Measurements from ENCODE around the gene TIA1. TPM values are rescaled to one million over a fixed set of nuclear protein-coding genes. Genes with fewer than 3 reads are reported as not detected.
A peak's percentile ranks its signal among the peaks of the same experiment; 100 is the strongest.

TIA1 gene
- total RNA-seq, 4 donors from 2014 or later: 38.1 to 170 (median 53.9) TPM

DNA sequence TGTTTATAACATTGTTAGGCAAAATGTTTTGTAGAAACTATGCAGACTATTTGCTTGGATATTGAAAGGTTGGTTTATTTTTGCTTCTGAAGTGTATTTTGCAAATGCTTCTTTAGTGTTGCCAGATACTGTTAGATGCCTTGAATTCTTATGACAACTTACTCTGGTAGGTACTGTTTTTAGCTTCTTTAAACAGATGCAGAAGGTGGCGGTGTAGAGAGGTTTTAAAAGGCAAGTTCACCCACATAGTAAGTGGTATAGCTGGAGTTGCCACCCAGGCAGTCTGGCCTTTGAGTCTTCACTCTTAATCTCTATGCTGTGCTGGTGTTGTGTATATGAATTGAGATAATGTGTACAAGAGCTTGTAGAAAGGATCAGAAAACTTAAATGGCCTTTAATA is 13.1 kb upstream of the TIA1 start:
- TF ChIP-seq, protein P1, sequence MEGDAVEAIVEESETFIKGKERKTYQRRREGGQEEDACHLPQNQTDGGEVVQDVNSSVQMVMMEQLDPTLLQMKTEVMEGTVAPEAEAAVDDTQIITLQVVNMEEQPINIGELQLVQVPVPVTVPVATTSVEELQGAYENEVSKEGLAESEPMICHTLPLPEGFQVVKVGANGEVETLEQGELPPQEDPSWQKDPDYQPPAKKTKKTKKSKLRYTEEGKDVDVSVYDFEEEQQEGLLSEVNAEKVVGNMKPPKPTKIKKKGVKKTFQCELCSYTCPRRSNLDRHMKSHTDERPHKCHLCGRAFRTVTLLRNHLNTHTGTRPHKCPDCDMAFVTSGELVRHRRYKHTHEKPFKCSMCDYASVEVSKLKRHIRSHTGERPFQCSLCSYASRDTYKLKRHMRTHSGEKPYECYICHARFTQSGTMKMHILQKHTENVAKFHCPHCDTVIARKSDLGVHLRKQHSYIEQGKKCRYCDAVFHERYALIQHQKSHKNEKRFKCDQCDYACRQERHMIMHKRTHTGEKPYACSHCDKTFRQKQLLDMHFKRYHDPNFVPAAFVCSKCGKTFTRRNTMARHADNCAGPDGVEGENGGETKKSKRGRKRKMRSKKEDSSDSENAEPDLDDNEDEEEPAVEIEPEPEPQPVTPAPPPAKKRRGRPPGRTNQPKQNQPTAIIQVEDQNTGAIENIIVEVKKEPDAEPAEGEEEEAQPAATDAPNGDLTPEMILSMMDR (IDR thresholded peaks at IDR 0.05): no peak
- ATAC-seq (ENCODE audit: low FRiP score) (no peak), DNase-seq (ENCODE audit: low spot score) (no peak)

DNA sequence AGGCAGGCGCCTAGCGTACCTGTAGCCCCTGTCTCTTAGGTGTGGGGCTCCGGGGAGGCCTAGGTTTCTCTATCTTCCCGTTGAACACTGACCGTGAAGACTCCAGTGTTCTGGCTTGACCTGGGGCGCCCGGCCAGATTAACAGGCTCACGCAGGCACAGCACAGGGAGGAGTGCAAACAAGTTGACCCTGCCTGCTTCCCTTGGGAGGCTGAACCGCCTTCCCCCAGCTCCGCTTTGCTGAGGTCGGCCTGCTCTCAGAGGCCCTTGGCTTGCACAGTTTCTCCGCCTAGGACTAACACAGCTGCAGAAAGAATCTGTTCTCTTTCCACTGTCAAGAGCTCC is 10.1 kb upstream of the TIA1 start:
- TF ChIP-seq, protein P1 (IDR thresholded peaks at IDR 0.05): no peak
- DNase-seq (ENCODE audit: low spot score) (no peak), ATAC-seq (ENCODE audit: low FRiP score) (peak; percentile 43)

DNA sequence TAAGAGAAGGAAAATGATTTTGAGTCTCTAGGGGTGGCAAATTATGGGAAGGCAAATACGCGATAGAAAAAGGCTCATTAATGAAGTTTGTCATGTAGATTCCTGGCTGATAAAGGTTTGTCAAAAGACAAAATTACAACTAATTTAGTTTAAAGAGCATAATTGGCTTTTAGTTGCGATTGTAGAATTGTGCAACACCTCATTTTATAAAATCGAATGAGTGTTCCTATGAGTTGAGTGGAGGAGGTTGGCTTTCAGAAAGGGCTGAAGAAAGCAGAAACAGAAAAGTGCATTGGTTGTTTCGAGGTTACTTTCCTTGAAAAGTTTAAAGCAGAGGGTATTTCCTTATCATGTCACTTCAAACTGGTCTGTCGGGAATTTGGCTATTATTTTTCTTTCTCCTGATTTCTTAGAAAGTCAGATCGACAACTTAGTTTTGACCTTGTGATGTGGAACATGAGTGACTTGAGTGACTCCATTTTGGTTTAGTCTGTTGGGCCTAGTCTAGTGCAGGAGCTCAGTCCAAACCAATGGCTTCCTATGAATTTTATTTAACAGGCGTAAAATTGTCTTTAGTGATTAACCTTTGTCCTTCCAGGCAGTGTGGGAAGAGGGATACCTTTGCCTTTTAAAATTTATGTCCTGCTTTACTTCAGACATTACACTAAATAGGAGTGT is 7.3 kb upstream of the TIA1 start:
- ATAC-seq (ENCODE audit: low FRiP score) (no peak), DNase-seq (ENCODE audit: low spot score) (no peak)
- TF ChIP-seq, protein P1 (IDR thresholded peaks at IDR 0.05): no peak

DNA sequence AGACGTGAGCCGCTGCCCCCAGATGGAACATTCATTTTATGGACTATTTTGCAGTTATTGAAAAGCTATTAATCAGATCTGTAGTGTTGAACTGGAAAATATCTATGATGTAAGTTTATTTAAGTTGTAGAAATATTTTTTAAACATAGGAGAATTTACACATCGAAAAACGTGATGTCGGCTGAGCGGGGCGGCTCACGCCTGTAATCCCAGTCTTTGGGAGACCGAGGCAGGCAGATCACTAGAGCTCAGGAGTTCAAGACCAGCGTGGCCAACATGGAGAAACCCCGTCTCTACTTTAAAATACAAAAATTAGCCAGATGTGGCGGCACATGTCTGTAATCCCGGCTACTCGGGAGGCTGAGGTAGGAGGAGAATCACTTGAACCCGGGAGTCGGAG is 2.0 kb upstream of the TIA1 start:
- DNase-seq (ENCODE audit: low spot score): no peak
- no peak for ATAC-seq (ENCODE audit: low FRiP score)
- TF ChIP-seq, protein P1 (IDR thresholded peaks at IDR 0.05): no peak

DNA sequence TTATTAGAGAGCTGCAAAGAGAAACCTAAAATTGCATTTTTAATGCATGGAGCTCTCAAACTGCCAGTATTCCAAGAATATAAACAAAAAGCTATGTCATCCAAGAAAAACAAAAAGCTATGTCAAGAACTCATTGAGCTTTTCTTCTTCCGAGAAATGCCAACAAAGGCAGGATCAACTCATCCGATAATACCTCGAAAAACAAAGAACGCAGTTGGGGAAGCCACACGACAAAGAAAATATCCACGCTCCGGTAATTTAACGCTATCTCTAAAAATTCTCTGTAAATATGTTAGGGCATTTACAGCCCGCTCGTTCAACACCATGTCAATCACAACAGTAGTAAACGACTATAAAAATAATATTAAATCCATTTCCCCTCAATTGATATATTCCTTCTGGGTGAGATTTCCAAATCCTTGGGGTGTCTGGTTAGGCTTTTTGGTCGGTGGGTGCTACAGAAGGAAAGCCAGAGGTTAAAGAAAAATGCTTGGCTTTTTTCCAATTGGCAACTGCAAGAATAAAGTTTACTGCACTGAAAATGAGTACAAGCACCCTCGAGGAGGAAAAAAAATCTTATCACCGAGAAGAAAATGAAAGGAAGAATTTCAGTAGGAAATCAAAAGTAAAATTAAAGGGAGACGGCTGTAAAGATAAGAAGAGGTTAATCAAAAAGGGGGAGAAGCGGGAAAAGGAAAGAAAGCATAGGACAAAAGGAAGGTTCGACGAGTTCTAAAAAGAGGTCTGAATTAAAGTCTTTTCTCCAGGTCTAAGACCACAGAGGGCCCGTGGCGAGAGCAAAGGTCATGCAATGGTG is 856 bp downstream of the TIA1 start:
- DNase-seq (ENCODE audit: low spot score) (no peak), ATAC-seq (ENCODE audit: low FRiP score) (no peak)
- TF ChIP-seq, protein P1 (IDR thresholded peaks at IDR 0.05): no peak

DNA sequence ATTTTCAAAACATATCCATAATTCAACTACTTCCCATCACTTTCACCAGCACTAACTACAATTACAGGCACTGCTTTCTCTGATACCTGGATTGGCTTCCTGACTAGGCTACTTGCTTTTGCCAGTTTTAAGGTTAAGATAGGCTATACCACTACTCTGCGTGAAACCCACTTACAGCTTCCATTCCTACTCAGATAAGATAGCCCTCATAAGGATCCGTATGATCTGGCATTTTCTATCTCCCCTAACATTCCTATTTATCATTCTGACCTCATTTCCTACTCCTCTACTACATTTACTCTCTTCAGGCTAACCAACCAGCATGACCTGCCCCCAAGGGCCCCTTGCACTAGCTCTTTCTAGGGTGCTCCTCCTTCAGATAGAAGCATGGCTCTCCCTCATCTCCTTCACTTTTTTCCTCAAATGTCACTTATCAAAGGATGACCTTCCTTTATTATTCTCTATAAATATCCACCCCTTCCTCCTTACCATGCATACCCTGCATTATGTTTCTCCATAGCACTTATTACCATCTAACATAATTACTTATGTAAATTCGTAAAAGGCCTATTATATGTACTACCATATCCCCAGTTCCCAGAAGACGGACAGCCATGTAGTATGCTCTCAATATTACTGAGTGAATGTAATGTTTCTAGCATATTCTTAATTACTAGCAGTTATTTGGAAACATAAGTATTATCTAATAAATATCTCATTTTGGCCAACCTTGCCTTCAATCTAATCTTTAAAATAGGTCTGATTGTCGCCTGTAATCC is 4.4 kb downstream of the TIA1 start:
- DNase-seq (ENCODE audit: low spot score) (no peak), ATAC-seq (ENCODE audit: low FRiP score) (no peak)
- TF ChIP-seq, protein P1 (IDR thresholded peaks at IDR 0.05): no peak
